Fibroblast of skin of abdomen (primary cell): ENCODE results near the gene ATG13.

Experiments used
- DNase-seq: peaks from one replicate; pipeline ENCODE4 v3.0.0-alpha.2; 2013

ATG13 gene

DNA sequence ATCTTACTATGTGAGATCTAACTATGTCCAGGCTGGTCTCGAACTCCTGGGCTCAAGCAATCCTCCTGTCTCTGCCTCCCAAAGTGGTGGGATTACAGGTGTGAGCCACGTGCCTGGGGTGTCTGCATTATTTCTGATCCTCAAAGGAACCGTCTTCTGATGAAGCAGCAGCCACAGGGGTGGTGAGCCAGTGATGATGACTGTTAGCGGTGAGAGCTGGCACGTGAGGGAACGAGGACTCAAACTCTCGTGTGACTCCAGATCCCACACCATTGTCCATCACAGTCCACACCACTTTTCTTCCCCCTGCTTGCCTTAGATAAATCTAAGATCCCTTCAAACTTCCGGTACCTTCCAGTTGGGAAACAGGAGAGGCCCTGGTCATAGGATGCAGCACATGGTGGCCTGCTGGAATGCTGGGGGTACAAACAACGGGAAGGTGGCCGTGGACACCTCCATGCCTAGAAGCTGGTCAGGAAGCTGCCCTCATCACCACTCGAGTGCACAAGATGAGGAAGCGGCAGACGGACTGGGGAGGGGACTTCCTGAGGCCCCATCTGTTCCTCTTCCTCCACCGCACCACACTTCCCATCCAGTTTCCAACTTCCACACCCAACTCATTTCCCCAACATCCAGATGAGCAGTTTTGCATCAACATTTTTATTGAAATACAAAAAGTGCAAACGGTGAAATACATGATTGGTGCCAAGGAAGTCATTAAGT, 59.2 kb downstream of the ATG13 start:
- DNase-seq = no peak

GRCh38 chr11:46677169-46677568, 59.8 kb downstream of the ATG13 start:
- no peak for DNase-seq

- DNase-seq = no peak
These were observed 60.8 kb downstream of the ATG13 start for GRCh38 chr11:46677991-46678740.

GRCh38 chr11:46678741-46679130, 61.4 kb downstream of the ATG13 start:
- no peak for DNase-seq

GRCh38 chr11:46679241-46680163, 62.1 kb downstream of the ATG13 start:
- no peak for DNase-seq

DNA sequence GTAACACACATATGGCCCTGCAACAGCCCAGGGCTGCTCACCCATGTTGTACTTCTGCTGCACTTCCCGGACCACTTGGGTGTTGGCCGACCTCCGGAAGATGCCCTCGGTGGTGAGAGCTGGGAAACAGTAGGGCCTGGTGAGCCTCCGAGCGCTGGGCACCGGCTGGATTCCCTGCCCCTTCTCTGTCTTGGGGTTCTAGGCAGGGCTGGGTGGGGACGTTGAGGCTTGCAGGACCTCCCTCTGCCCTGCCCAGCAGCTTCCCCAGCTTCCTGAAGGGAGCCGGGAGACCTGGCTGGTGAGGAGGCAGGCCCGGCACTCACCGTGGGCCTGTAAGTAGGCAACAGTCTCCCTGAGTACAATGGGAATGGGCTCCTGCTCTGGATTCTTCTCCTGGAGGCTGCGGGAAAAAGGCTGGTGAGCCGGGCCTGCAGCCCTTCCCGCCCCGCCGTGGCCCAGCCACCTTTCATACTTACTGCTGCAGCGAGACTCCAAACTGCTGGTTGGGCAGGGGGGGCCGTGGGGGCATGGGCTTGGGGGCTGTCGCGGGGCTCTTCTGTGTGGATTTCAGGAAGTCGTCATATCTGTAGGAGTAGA, 62.9 kb downstream of the ATG13 start:
- no peak for DNase-seq

DNA sequence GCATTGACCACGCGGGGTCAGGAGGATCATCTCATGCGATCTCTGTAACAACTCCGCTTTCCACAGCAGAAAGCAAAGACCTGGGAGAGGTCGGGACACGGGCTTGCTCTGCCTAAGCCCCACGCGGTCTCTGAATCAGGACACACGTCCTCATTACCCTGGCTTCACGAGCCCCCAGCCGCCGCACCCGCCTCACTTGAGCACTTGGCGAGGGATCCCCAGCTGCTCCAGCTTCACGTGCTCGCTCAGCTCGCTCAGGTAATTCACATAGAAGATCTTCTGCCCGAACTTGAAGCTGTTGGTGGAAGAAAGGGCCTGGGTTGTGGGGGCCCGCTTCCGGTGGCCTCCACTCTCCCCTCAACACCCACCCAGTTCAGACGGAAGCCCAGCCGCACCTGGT, 63.5 kb downstream of the ATG13 start:
- DNase-seq = no peak

GRCh38 chr11:46681814-46682213, 64.5 kb downstream of the ATG13 start:
- no peak for DNase-seq

GRCh38 chr11:46682773-46683752, 65.7 kb downstream of the ATG13 start:
- DNase-seq = no peak

DNA sequence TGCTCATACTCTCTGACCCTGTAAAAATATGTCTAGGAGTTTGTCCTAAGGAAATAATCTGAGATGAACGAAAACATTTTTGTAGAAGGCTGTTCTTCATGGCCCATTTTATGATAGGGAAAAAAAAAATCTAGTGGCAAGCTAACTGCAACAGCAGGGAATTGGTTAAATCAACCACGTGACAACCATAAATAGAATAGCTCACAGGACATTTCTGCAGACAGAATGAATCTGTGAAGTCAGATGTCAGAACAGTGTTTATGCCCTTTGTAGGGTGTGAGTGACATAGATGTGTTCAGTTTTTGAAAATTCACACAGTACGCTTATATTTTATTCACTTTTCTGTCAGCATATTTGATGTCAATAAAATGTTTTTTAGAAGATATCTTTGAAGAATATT, 67.0 kb downstream of the ATG13 start:
- DNase-seq = no peak

GRCh38 chr11:46686886-46687795, 69.8 kb downstream of the ATG13 start:
- peak; percentile 53 for DNase-seq

- DNase-seq = no peak
These were observed 73.3 kb downstream of the ATG13 start for GRCh38 chr11:46690702-46691101.

DNA sequence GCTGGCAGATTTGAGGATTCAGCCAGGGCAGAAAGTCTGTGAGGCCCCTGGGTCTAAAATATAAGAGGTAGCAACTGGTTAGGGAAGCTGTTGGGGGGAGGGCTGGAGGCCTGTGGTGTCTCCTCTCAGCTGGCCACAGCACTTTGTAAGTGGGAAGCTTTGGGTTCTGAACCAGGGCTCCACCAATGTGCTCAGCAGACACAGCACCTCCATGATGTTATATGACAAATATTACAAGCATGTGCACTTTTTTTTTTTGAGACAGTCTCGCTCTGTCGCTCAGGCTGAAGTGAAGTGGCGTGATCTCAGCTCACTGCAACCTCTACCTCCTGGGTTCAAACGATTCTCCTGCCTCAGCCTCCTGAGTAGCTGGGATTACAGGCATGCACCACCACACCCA, 75.1 kb downstream of the ATG13 start:
- peak; percentile 58 for DNase-seq

DNA sequence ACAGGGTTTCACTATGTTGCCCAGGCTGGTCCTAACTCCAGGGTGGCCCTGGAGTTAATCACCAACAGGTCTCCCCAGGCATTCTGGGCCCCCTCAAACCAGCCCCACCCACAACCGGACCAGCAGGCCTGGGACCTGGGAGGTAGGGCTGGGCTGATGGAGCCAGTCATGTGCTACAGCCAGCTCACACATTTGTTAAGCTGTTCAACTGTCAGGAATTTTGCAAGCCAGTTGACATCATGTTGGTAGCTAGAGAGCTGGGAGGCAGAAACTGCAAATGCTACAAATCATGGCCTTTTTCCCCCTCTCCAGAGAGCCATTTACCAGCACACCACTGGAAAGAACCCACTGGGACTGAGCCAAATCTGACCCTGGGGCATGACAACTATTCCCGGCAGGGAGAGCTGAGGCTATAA, 76.3 kb downstream of the ATG13 start:
- DNase-seq = peak; percentile 65

GRCh38 chr11:46694072-46694471, 76.7 kb downstream of the ATG13 start:
- DNase-seq = no peak

DNA sequence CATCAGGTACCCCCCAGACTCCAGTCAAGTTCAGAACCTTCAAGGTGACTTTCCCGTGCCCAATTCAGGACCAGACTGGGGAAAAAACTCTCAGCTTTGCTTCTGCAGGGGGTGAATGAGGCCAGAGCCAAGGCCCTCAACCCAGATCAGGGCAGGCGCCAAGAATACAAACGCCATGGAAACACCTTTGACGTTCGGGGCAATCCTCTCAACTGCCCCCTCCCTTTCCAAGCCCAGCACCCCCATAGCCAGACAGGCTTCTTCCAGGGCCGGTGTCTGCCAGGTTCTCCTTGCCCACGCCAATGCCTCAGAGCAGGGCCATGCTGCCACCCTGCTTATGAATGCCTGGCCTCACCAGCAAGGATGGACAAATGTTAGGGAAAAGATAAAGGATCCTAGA, 77.3 kb downstream of the ATG13 start:
- no peak for DNase-seq

GRCh38 chr11:46695345-46696211, 78.2 kb downstream of the ATG13 start:
- no peak for DNase-seq

DNA sequence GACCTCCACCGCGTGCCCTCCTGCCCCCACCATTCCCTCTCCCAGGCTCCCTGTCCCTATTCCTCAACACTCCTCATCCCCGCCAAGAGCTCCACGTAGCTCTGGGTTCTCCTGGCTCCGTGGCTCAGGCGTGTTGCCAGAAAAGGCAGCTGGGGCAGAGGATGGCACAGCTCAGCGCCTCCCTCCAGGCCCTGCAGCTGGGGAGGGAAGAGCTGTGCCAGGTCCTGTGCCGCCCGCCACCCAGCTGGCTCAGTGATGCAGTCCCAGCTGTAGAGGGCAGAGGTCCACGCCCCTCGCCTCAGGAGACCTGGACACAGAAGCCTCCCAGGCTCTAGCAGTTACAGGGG, 78.8 kb downstream of the ATG13 start:
- no peak for DNase-seq

GRCh38 chr11:46697303-46697702, 80.0 kb downstream of the ATG13 start:
- DNase-seq = no peak
